Amniotic epithelial cell (primary cell): ENCODE data around the gene BAHCC1.

Experiments used
- DNase-seq: peaks from one replicate; pipeline ENCODE4 v3.0.0-alpha.2; 2010; ENCODE audit warnings: low read depth

BAHCC1 gene

DNA sequence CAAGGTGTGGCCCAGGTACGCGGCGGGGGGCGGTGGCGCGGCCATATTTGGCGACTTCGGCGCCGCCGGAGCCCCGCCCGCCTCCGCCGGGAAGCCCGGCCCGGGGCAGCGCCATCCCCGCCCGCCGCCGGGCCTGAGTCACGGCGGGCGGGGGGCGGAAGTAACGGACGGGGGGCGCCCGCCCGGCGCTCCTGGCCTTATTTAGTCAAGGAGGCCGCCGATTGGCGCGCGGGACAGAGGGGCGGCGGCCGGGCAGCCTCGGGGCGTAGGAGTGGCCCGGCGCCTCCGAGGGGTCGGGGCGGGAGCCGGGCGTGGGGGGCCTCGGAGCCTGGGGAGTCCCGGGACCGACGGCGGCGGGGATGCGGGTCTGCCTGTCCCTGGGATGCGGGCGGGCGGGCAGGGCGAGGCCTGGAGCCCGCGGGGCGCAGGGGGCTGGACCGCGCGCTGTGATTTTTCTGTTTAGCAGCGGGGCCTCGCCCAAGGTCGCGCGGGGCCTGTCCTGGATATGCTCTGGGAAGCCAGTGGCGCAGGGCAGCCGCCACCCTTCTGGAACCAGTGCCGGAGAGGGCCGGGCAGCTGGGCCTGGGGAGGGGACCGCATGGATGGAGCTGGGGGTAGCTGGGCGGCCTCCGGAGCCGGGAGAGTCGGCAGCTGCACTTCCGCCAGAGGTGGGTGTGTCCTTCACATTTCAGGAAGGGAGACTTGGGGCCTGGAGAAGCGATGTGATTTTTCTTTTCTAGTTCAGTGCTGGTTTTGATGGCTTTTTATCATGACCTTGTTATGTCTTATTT is 119.7 kb downstream of the BAHCC1 start:
- peak; percentile 77 for DNase-seq

DNA sequence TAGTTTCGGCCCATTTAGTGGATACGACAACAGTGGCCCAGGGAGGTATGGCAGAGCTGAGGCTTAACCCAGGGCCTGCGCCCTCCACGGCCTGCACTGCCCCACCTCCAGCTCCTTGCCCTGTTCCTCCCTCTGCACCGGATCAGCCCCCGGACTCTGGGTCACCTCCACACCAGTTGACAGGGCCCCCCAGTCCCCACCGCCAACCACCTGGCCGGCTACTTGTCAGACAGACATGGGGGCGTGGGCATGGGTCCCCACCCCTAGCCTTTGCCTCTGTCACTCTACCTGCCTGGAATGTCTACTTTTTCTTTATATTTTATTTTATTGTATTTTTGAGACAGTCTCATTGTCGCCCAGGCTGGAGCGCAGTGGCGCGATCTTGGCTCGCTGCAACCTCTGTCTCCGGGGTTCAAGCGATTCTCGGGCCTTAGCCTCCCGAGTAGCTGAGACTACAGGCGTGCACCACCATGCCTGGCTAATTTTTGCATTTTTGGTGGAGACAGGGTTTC is 120.3 kb downstream of the BAHCC1 start:
- no peak for DNase-seq
